Kidney tubule cell (primary cell): ENCODE data around the gene ZNF236.
A peak's percentile ranks its signal among the peaks of the same experiment; 100 is the strongest.

Experiments used
- DNase-seq: peaks from one replicate; pipeline ENCODE4 v3.0.0-alpha.2; 2018; ENCODE audit warnings: low spot score

The ZNF236 gene

GRCh38 chr18:76859474-76860339 lies 37.4 kb downstream of the ZNF236 start:
- DNase-seq: no peak

- no peak for DNase-seq
Measured at GRCh38 chr18:76860411-76860810, 38.1 kb downstream of the ZNF236 start.

- no peak for DNase-seq
Measured at GRCh38 chr18:76866666-76867065, 44.3 kb downstream of the ZNF236 start.

GRCh38 chr18:76873311-76873710 lies 51.0 kb downstream of the ZNF236 start:
- DNase-seq: no peak

GRCh38 chr18:76873713-76874112 lies 51.4 kb downstream of the ZNF236 start:
- DNase-seq: no peak

GRCh38 chr18:76874642-76875389 lies 52.5 kb downstream of the ZNF236 start:
- peak; percentile 3 for DNase-seq

- peak; percentile 51 for DNase-seq
Measured at GRCh38 chr18:76875390-76876325, 53.3 kb downstream of the ZNF236 start.

GRCh38 chr18:76878426-76878825 lies 56.1 kb downstream of the ZNF236 start:
- no peak for DNase-seq

GRCh38 chr18:76880026-76880425 lies 57.7 kb downstream of the ZNF236 start:
- DNase-seq: no peak

GRCh38 chr18:76881744-76882143 lies 59.4 kb downstream of the ZNF236 start:
- DNase-seq: no peak

- no peak for DNase-seq
Measured at GRCh38 chr18:76882146-76882545, 59.8 kb downstream of the ZNF236 start.

GRCh38 chr18:76885001-76885400 lies 62.6 kb downstream of the ZNF236 start:
- no peak for DNase-seq

GRCh38 chr18:76886112-76886511 lies 63.8 kb downstream of the ZNF236 start:
- DNase-seq: no peak

- DNase-seq: peak; percentile 31
Measured at GRCh38 chr18:76889091-76889699, 66.8 kb downstream of the ZNF236 start.

GRCh38 chr18:76892832-76893231 lies 70.5 kb downstream of the ZNF236 start:
- DNase-seq: no peak

GRCh38 chr18:76894566-76895346 lies 72.4 kb downstream of the ZNF236 start:
- DNase-seq: no peak

- no peak for DNase-seq
Measured at GRCh38 chr18:76895498-76895897, 73.1 kb downstream of the ZNF236 start.

- no peak for DNase-seq
Measured at GRCh38 chr18:76896677-76897076, 74.3 kb downstream of the ZNF236 start.

GRCh38 chr18:76897257-76897656 lies 74.9 kb downstream of the ZNF236 start:
- no peak for DNase-seq

GRCh38 chr18:76903386-76903785 lies 81.0 kb downstream of the ZNF236 start:
- no peak for DNase-seq

GRCh38 chr18:76905821-76906220 lies 83.5 kb downstream of the ZNF236 start:
- no peak for DNase-seq
